ENCODE measurements around the gene HBEGF. TPM values are rescaled to one million over a fixed set of nuclear protein-coding genes. Genes with fewer than 3 reads are reported as not detected.

The HBEGF gene
- polyA plus RNA-seq, 3 donors: 25.2 to 548 (median 31.6) TPM

- WGBS (ENCODE audit: insufficient coverage): 100% methylated on average over 1 of the region's 3 CpGs
- peak overlapping the region; percentile 83 to 91 (median 90) for H3K27ac Mint-ChIP-seq
Observed at GRCh38 chr5:140284013-140284412, 62.4 kb downstream of the HBEGF start.

More at GRCh38 chr5:140284013-140284412, 62.4 kb downstream of the HBEGF start:
- no peaks in the 10 kb centered on the region for H3K27me3 Mint-ChIP-seq (ENCODE audit: low read depth in 3 of 3)
- Histone ChIP-seq H3K4me1 (ENCODE audit: control insufficient read depth in 1 of 2, insufficient read depth in 2 of 2, low read length in 2 of 2) (peaks cover 20 to 22% of the 10 kb centered on the region in 2 donors), H3K27me3 (ENCODE audit: control insufficient read depth in 2 of 2, insufficient read depth in 2 of 2, low read length in 2 of 2) (no peaks in the 10 kb centered on the region), H3K4me3 (replicated peaks in 1 of 3; ENCODE audit: low read depth in 2 of 3, low read length in 3 of 3) (no peak overlapping the region), H4K20me1 (ENCODE audit: insufficient read depth, low read length) (no peaks in the 10 kb centered on the region), H3K9ac (ENCODE audit: insufficient read depth, low read length, poor library complexity, severe bottlenecking) (no peak overlapping the region), H3K27ac (ENCODE audit: low read depth in 1 of 2, low read length in 2 of 2) (peak overlapping the region in 1 of 2 donors; percentile 81), H3K4me2 (replicated peaks; ENCODE audit: extremely low read depth, low read length, poor library complexity, severe bottlenecking) (no peak overlapping the region), H3K9me3 (replicated peaks in 1 of 2; ENCODE audit: control insufficient read depth in 1 of 2, insufficient read depth in 1 of 2, low read length in 2 of 2) (no peaks in the 10 kb centered on the region), H2AFZ (ENCODE audit: insufficient read depth, low read depth, low read length, poor library complexity, severe bottlenecking) (no peak overlapping the region), H3K36me3 (replicated peaks in 1 of 2; ENCODE audit: control insufficient read depth in 1 of 2, insufficient read depth in 2 of 2, low read length in 2 of 2) (peaks cover 0 to 4% of the 10 kb centered on the region in 2 donors), H3K79me2 (ENCODE audit: insufficient read depth, low read length) (peaks cover 74% of the 10 kb centered on the region)
- peaks cover 7 to 13% of the 10 kb centered on the region in 2 donors for H3K36me3 Mint-ChIP-seq
- DNase-seq: no peak
- peaks cover 18% of the 10 kb centered on the region for H3K4me1 Mint-ChIP-seq
- intact Hi-C loops (cut with micrococcal nuclease): loop anchor here in 1 of 2 donors (5.0 kb wide), 1 partner anchor 37 kb away; no protein-coding TSS in a partner anchor
- no peak for TF ChIP-seq CTCF (IDR thresholded peaks at IDR 0.05)
- no peaks in the 10 kb centered on the region for H3K9me3 Mint-ChIP-seq
- H3K4me3 Mint-ChIP-seq: no peak overlapping the region

Other genes with a start within 250 kb of the HBEGF start
- gene PURA, start 232.5 kb downstream of the HBEGF start, polyA plus RNA-seq: 1 to 10 TPM; 1.1 to 1.6 (median 1.2) TPM
- under 1 TPM in 2 of 3 donors, not detected in 1; 0.08 to 0.75 TPM for gene IGIP, start 220.7 kb downstream of the HBEGF start, polyA plus RNA-seq
- 10 to 100 TPM; 14.0 to 40.0 (median 36.7) TPM for gene CYSTM1, start 171.4 kb downstream of the HBEGF start, polyA plus RNA-seq
- 100 to 1,000 TPM in 1 of 3 donors, 10 to 100 TPM in 2; 44.7 to 105 (median 82.2) TPM for gene PFDN1, start 43.5 kb downstream of the HBEGF start, polyA plus RNA-seq
- under 1 TPM in 1 of 3 donors, not detected in 2; 0.28 TPM for gene SLC4A9, start 13.6 kb upstream of the HBEGF start, polyA plus RNA-seq
- gene ANKHD1, start 55.2 kb upstream of the HBEGF start, polyA plus RNA-seq: 100 to 1,000 TPM in 1 of 3 donors, 10 to 100 TPM in 2; 29.0 to 110 (median 43.6) TPM
- gene EIF4EBP3, start 201.1 kb upstream of the HBEGF start, polyA plus RNA-seq: 10 to 100 TPM; 22.8 to 46.0 (median 41.9) TPM
- 10 to 100 TPM; 72.4 to 97.2 (median 80.8) TPM for gene SRA1, start 210.9 kb upstream of the HBEGF start, polyA plus RNA-seq
- gene APBB3, start 218.0 kb upstream of the HBEGF start, polyA plus RNA-seq: 100 to 1,000 TPM in 1 of 3 donors, 1 to 10 TPM in 2; 4.9 to 211 (median 7.4) TPM
- gene SLC35A4, start 218.2 kb upstream of the HBEGF start, polyA plus RNA-seq: 10 to 100 TPM; 44.0 to 67.1 (median 58.8) TPM